ENCODE results near the gene SFXN5.
"Not testable (repeated sequence)": the region's sequence is repeated elsewhere in the genome, so short reads cannot be mapped to it uniquely, and the experiment has no call there.

DNA sequence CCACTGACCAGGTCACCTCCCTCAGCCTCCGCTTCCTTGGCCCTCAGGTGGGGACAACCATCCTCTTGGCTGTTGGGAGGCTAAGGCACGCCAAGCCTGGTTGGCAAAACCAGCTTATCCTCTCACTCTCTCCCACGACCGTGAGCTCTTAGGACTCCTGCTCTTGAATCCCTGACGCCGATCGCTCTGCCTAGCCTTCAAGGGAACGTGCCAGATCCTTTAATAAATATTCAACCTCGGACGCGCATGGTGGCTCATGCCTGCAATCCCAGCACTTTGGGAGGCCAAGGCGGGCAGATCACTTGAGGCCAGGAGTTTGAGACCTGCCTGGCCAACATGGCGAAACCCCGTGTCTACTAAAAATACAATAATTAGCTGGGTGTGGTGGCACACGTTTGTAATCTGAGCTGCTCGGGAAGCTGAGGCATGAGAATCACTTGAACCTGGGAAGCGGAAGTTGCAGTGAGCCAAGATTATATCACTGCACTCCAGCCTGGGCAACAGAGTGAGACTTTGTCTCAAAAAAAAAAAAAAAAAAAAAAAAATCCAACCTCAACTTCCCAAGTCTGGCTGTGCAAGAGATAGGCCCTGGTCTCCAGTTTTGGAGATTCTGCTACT lies 22.2 kb upstream of the SFXN5 start:
- TF ChIP-seq CTCF, POLR2A (IDR thresholded peaks at IDR 0.05): not testable (repeated sequence)
